ENCODE measurements around the gene SEPTIN10.

SEPTIN10 gene

DNA sequence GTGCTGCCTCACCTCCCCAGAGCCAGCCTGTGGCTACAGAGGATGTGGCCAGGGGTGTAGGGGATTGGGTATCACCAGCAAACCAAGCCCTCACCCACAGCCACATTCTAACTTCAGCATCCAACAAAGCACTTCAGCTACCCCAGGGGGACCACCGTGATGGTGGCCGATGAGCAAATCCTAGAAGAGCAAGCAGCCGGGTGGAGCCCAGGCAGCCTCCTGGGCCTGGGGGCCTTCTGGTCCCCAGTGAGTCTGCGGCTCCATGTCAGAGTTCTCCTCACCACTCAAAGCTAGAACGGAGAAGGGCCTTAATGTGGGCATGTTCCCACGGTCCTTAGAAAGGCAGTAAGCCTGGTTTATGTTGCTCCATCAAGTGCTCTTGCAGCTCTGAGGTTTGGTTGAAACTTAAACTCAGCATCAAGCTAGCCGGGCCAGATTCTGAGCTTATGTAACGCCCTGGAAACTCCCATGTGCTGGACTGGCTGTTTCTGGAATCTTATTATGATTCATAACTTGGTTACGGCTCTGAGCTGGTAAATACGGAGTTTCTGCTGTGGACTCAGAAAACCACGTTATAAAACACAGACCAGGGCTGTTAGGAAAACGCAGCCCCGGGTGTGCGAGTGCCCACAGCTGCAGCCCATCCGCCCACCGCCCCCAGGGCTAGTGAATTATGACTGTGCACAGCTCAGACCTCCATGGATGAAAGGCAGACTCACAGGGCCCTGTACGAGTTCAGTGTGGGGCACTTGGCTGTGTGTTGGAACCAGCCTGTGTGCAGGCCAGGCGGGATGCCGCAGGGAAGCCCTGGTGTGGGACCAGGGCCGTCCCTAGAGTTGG lies 99.8 kb downstream of the SEPTIN10 start:
- DNase-seq (ENCODE audit: low read depth): peak; percentile 87
- peak overlapping the region; percentile 3 for H3K4me3 ChIP-seq (ENCODE audit: control insufficient read depth, low read depth, low read length)
- TF ChIP-seq, protein P1, sequence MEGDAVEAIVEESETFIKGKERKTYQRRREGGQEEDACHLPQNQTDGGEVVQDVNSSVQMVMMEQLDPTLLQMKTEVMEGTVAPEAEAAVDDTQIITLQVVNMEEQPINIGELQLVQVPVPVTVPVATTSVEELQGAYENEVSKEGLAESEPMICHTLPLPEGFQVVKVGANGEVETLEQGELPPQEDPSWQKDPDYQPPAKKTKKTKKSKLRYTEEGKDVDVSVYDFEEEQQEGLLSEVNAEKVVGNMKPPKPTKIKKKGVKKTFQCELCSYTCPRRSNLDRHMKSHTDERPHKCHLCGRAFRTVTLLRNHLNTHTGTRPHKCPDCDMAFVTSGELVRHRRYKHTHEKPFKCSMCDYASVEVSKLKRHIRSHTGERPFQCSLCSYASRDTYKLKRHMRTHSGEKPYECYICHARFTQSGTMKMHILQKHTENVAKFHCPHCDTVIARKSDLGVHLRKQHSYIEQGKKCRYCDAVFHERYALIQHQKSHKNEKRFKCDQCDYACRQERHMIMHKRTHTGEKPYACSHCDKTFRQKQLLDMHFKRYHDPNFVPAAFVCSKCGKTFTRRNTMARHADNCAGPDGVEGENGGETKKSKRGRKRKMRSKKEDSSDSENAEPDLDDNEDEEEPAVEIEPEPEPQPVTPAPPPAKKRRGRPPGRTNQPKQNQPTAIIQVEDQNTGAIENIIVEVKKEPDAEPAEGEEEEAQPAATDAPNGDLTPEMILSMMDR (IDR thresholded peaks at IDR 0.05; ENCODE audit: control insufficient read depth, insufficient read depth, low read depth, low read length, missing control alignments): no peak

DNA sequence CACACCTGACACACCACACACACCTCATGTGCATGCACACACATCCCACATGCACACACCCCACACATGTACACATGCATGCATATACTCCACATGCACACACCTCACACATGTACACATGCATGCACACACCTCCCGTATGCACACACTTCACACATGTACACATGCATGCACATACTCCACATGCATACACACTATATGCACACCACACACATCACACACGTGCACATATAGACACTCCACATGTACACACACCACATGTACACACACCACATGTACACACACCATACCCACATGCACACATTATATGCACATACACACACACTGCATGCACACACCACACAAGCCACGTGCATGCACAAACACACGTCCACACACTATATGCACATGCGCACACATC lies 100.5 kb downstream of the SEPTIN10 start:
- TF ChIP-seq, protein P1 (IDR thresholded peaks at IDR 0.05; ENCODE audit: control insufficient read depth, insufficient read depth, low read depth, low read length, missing control alignments): no peak
- no peak overlapping the region for H3K4me3 ChIP-seq (ENCODE audit: control insufficient read depth, low read depth, low read length)
- DNase-seq (ENCODE audit: low read depth): no peak

DNA sequence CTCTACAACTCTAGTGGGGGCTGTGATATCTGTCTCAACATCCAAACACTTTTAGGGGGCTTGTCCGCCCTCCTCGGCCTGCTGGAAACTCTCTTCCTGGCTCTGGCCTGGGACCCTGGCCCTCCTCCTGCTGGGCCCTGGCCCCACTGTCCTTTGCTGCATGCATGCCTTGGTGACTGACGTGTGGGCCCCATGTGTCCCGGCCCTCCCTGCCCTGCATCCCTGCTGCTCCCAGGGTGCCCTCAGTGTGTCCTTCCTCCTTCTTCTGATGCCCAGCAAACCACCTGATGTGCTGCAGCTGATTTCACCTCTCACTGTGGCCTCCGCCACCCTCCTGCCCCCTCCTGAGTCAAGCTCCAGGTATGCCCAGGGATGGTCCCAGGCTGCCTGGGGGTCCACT lies 101.7 kb downstream of the SEPTIN10 start:
- no peak overlapping the region for H3K4me3 ChIP-seq (ENCODE audit: control insufficient read depth, low read depth, low read length)
- TF ChIP-seq, protein P1 (IDR thresholded peaks at IDR 0.05; ENCODE audit: control insufficient read depth, insufficient read depth, low read depth, low read length, missing control alignments): no peak
- DNase-seq (ENCODE audit: low read depth): no peak

DNA sequence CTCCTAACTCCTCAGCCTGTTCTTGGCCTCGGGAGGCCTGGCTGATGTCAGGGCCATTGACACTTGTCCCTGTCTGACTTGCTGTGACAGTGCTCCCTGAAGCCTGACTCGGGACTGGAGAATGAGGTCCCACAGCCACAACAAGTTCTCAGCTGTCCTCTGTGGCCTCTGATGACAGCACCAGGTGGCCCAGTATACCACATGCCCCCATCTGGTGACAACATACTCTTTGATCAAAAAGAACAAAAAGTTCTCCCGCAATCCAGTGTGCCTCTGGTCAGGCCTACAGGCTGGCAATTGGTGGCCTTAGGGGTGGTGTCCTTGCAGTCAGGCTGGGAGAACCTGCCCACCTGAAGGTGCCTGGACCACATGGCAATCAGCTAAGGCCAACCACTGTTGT lies 102.6 kb downstream of the SEPTIN10 start:
- no peak overlapping the region for H3K4me3 ChIP-seq (ENCODE audit: control insufficient read depth, low read depth, low read length)
- DNase-seq (ENCODE audit: low read depth): no peak
- TF ChIP-seq, protein P1 (IDR thresholded peaks at IDR 0.05; ENCODE audit: control insufficient read depth, insufficient read depth, low read depth, low read length, missing control alignments): no peak

DNA sequence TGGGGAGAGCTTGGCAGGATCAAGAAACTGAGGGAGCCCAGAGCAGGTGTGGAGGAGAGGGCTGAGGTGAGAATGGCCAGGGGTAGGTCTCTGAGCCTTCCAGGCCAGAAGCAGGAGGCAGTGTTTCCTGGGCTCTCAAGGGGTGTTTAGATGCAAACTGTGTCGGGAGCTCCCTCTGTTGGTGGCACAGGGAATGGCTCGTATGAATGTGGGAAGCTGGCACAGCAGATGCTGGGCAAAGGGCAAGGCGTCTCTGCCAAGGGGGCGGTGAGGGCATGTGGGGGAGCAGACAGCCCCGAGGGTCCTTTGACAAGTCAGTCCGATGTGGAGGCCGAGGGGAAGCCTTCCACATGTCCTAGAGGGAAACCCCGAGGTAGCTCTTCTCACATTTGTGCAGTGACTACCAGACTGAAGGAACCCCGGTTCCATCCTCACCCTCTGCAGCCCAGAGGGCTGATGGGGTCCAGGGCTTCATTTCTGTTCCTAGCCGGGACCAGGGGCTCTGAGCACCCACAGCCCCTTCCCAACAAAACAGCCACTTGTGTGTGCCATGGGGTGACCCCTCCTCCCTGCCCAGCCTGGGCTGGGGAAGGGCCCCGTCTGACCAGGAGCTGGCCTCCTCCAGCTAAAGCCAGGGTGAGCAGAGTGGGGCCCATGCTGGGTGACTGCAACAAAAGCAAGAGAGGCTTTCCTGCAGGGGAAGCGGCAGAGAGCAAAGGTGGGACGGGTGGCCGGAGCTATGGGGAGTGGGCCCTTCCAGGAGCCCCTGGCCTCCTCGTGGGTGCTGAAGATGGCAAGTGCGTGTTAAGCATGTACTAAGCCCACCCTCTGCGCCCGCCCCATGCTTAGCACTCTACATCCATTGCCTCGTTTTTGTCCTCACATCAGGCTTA lies 103.4 kb downstream of the SEPTIN10 start:
- H3K4me3 ChIP-seq (ENCODE audit: control insufficient read depth, low read depth, low read length): no peak overlapping the region
- DNase-seq (ENCODE audit: low read depth): peak; percentile 34
- TF ChIP-seq, protein P1 (IDR thresholded peaks at IDR 0.05; ENCODE audit: control insufficient read depth, insufficient read depth, low read depth, low read length, missing control alignments): peak; percentile 98

DNA sequence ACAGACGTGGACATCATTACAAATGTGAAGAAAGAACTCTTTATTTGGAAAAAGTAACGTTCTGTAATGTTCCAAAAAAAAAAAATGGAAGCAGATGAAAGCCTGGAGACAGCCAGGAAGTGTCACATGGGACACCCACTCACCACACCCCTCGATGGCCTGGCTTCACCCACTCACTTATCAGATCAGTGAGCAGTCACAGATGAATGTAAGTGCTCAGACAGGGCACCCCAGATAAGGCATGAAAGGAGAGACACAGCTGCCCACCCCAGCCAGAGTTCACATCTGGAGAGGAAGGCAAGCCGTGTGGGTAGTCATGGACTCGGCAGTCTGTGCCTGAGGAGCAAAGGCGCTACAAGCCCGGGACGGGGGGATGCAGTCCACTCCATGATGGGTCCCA lies 105.2 kb downstream of the SEPTIN10 start:
- no peak overlapping the region for H3K4me3 ChIP-seq (ENCODE audit: control insufficient read depth, low read depth, low read length)
- DNase-seq (ENCODE audit: low read depth): no peak
- TF ChIP-seq, protein P1 (IDR thresholded peaks at IDR 0.05; ENCODE audit: control insufficient read depth, insufficient read depth, low read depth, low read length, missing control alignments): no peak

All from AG09309 (cell line).